Stimulated activated effector memory CD8-positive, alpha-beta T cell treated with anti-CD3 and anti-CD28 coated beads, Interleukin-12 subunit alpha, Interleukin-12 subunit beta, amount 100 ng/mL, for 72 hours (primary cell): ENCODE data around the gene IL2.

Experiments
- ATAC-seq: fragments of 150-1000 bp; cut with Tn5 transposase; 2 replicates; pipeline ENCODE4 v1.10.0; 2021
- DNase-seq, 2 donors: peaks; one replicate each; pipeline ENCODE4 v3.0.0; 2021 to 2022; ENCODE audit warnings: low spot score in 2 of 2
- H3K27ac Mint-ChIP-seq: one replicate; pipeline ENCODE4 v1.8.0; 2022; ENCODE audit warnings: mild to moderate bottlenecking, mixed read lengths
- H3K36me3 Mint-ChIP-seq: one replicate; pipeline ENCODE4 v1.8.0; 2022; ENCODE audit warnings: mild to moderate bottlenecking, mixed read lengths
- H3K4me1 Mint-ChIP-seq: one replicate; pipeline ENCODE4 v1.8.0; 2022; ENCODE audit warnings: mixed read lengths
- H3K4me3 Mint-ChIP-seq: one replicate; pipeline ENCODE4 v1.8.0; 2022; ENCODE audit warnings: mild to moderate bottlenecking, mixed read lengths
- H3K9me3 Mint-ChIP-seq: one replicate; pipeline ENCODE4 v1.8.0; 2022; ENCODE audit warnings: mixed read lengths

IL2 gene

DNA sequence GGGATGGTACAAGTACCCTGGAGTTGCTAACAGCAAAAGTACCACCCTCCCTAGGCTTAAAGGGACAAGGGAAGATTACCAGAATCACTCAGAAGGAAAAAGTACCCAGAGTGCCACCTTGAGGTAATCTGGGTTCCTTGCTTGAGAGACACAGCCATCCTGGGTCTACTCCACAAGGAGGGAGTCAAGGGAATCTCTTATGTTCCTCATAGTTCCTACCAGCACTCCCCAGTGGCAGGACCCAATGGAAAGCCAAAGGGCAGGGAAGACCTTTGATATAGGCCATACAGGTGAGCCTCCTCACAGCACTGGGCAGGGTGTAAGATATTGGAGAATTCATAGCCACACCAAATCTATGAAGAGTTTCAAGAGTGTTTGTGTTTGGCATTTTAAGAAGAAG, 5.7 kb downstream of the IL2 start:
- Mint-ChIP-seq H3K36me3 (no peaks in the 10 kb centered on the region), H3K4me3 (no peak overlapping the region), H3K9me3 (no peaks in the 10 kb centered on the region), H3K27ac (no peak overlapping the region), H3K4me1 (peaks cover 19% of the 10 kb centered on the region)
- peak in 1 of 2 donors; percentile 52 for DNase-seq
- peak; percentile 51 for ATAC-seq

DNA sequence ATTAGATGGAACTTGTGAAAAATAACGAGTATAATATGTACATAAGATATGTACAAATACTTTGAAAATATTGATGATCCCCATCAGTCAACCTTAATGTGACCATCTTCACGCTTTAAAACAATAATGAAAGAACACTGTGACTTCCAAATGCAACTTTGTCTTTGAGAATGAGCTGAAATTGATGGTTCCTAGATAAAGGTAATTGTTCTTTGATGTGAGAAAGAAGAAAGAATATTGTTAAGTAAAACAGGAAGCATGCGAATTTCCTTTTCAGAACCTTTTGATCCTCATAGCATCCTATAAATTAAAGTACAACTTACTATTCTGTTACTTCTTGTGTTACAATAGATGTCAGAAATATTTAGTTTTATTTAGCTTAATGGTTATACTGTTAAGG, 22.2 kb downstream of the IL2 start:
- no peak for ATAC-seq
- Mint-ChIP-seq H3K9me3 (no peaks in the 10 kb centered on the region), H3K36me3 (no peaks in the 10 kb centered on the region), H3K27ac (no peak overlapping the region), H3K4me3 (no peak overlapping the region), H3K4me1 (no peaks in the 10 kb centered on the region)
- DNase-seq: no peak

DNA sequence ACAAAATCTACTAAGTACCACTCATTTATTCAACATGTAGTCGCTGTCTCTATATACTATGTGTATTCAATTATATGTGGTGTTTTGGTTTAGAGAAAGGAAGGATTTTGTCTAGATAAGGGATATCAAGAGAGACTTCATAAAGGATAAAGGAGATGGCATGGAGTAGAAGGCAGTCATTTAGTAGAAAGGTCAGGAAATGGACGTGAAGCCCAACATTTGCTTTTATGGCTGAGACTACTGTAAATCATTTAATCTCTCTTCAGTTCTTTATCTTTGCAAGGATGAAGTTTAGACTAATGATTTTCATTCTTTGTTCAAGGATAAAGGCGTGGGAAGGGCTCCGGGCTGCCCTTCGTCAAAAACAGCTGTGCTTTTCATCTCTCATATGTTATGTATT, 25.2 kb downstream of the IL2 start:
- no peak for DNase-seq
- no peak for ATAC-seq
- Mint-ChIP-seq H3K36me3 (no peaks in the 10 kb centered on the region), H3K4me3 (no peak overlapping the region), H3K4me1 (no peaks in the 10 kb centered on the region), H3K9me3 (no peaks in the 10 kb centered on the region), H3K27ac (no peak overlapping the region)

DNA sequence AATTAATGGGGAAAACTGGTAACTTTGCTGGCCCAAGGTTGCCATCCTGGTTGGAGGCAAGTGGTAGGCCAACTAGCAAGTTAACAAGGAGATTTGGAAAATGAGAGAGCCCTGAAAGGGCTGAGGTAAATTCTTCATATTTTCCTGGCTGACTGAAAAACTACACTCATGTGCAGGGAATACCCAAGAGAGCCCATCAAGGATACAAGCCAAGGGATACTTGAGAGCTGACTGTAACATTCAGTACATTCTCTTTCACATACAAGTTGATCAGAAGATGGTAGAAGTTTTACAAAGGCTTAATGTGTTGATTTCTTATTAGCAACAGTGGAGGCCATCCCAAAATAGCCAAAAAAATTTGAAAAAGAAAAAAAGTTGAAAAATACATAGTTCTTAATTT, 33.3 kb downstream of the IL2 start:
- Mint-ChIP-seq H3K4me3 (no peak overlapping the region), H3K36me3 (no peaks in the 10 kb centered on the region), H3K4me1 (no peaks in the 10 kb centered on the region), H3K9me3 (peaks cover 6% of the 10 kb centered on the region), H3K27ac (no peak overlapping the region)
- DNase-seq (no peak), ATAC-seq (no peak)

DNA sequence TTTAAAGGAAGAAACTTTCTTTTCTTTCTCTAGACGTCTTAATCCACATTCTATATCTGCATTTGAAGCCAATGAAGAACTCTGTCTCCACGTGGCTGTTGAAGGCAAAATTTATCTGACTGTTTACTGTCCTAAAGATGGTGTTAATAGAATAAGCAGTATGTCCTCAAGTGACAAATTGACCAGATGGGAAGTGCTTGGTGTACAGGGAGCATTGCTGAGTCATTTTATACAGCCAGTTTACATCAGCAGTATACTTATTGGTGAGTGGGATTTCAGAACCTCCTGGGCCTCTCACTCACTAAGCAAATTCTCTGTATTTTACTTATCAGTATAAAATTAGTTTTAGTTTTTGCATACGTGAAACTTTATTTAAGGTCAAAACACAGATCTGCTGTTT, 44.0 kb downstream of the IL2 start:
- ATAC-seq (peak; percentile 70), DNase-seq (no peak)
- Mint-ChIP-seq H3K4me1 (peaks cover 6% of the 10 kb centered on the region), H3K4me3 (no peak overlapping the region), H3K27ac (no peak overlapping the region), H3K9me3 (no peaks in the 10 kb centered on the region), H3K36me3 (no peaks in the 10 kb centered on the region)

DNA sequence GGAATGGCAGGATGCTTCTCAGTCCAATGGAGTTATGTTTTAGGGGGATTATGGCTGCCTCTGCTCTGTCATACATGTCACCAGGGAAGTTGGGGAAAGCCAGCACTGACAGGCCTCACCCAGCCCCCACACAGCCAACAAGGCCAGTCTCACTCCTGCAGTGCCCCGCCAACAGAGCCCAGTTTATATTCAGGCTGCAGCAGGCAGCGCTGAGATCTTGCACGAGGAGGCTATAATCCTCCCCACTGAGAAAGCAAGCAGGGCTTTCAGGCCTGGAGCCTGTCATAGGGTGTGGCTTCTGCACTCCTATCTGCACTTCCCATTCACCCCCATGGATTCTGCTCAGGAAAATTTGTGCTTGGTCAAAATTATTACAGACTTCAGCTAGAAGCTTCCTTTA, 52.7 kb downstream of the IL2 start:
- ATAC-seq: no peak
- Mint-ChIP-seq H3K4me1 (no peaks in the 10 kb centered on the region), H3K4me3 (no peak overlapping the region), H3K36me3 (no peaks in the 10 kb centered on the region), H3K9me3 (no peaks in the 10 kb centered on the region), H3K27ac (no peak overlapping the region)
- no peak for DNase-seq
